NCI-H510A (cell line): ENCODE results near the gene TPM2.
A peak's percentile ranks its signal among the peaks of the same experiment; 100 is the strongest.

Experiments used
- DNase-seq: peaks from one replicate; lab custom pipeline; 2025; lab: John Stamatoyannopoulos, UW

Gene TPM2

GRCh38 chr9:35689542-35690293, at the start of gene TPM2:
Gene TPM2, minus strand, starts transcription at chr9:35689925. Its CDS starts 108 bp downstream, at chr9:35689817.
- no peak for DNase-seq

GRCh38 chr9:35738924-35739323, 49.2 kb upstream of the TPM2 start:
- no peak for DNase-seq

- no peak for DNase-seq
These were observed 48.5 kb upstream of the TPM2 start for GRCh38 chr9:35738186-35738585.

GRCh38 chr9:35737143-35737542, 47.4 kb upstream of the TPM2 start:
- no peak for DNase-seq

- DNase-seq, result no peak
These were observed 46.5 kb upstream of the TPM2 start for GRCh38 chr9:35736201-35736633.

- no peak for DNase-seq
These were observed 44.4 kb upstream of the TPM2 start for GRCh38 chr9:35734096-35734495.

- DNase-seq, result peak; percentile 30
These were observed 43.2 kb upstream of the TPM2 start for GRCh38 chr9:35732800-35733541.

- DNase-seq, result peak; percentile 98
These were observed 42.6 kb upstream of the TPM2 start, which contains the start of the genes CREB3 and TLN1 for GRCh38 chr9:35732185-35732799. Gene CREB3, plus strand, starts transcription at chr9:35732666. Its CDS starts 107 bp downstream, at chr9:35732773. Gene TLN1, minus strand, starts transcription at chr9:35732195. Its CDS starts 6,501 bp downstream, at chr9:35725694.

- DNase-seq, result no peak
These were observed 41.9 kb upstream of the TPM2 start for GRCh38 chr9:35731415-35732184.

GRCh38 chr9:35730486-35730854, 40.7 kb upstream of the TPM2 start:
- no peak for DNase-seq

- DNase-seq, result no peak
These were observed 40.2 kb upstream of the TPM2 start for GRCh38 chr9:35729700-35730485.

GRCh38 chr9:35729101-35729500, 39.4 kb upstream of the TPM2 start:
- no peak for DNase-seq

GRCh38 chr9:35728041-35728971, 38.6 kb upstream of the TPM2 start:
- DNase-seq, result no peak

GRCh38 chr9:35727676-35728040, 37.9 kb upstream of the TPM2 start:
- DNase-seq, result no peak

GRCh38 chr9:35726931-35727330, 37.2 kb upstream of the TPM2 start:
- no peak for DNase-seq

GRCh38 chr9:35725362-35725761, 35.6 kb upstream of the TPM2 start:
- no peak for DNase-seq

- no peak for DNase-seq
These were observed 34.2 kb upstream of the TPM2 start for GRCh38 chr9:35723908-35724307.

- DNase-seq, result no peak
These were observed 33.7 kb upstream of the TPM2 start for GRCh38 chr9:35723426-35723825.

GRCh38 chr9:35719546-35719945, 29.8 kb upstream of the TPM2 start:
- no peak for DNase-seq
